Calu3 (cell line): ENCODE data around the gene ENTPD1. TPM values are rescaled to one million over a fixed set of nuclear protein-coding genes. Genes with fewer than 3 reads are reported as not detected.
"Not testable (repeated sequence)": the region's sequence is repeated elsewhere in the genome, so short reads cannot be mapped to it uniquely, and the experiment has no call there.

Source experiments
- BruUV-seq: library from RNA; stranded (reverse); fragments of 400-500 nt; replicated peaks from 2 replicates; lab custom pipeline; 2021; lab: Mats Ljungman, UMichigan
- CTCF ChIA-PET: fragments of 300-600 bp; sonication (Branson Sonifier 250); formaldehyde crosslinking; loops from one replicate; lab custom pipeline; 2022; ENCODE audit warnings: antibody characterized with exemption; lab: Charles Lee
- DNase-seq: peaks from one replicate; pipeline ENCODE4 v3.0.0; 2022
- H3K27ac Mint-ChIP-seq: one replicate; pipeline ENCODE4 v1.8.0; 2022; ENCODE audit warnings: mixed read lengths; ENCODE audit not compliant: unreplicated experiment
- H3K27me3 Mint-ChIP-seq: one replicate; pipeline ENCODE4 v1.8.0; 2022; ENCODE audit warnings: mixed read lengths; ENCODE audit not compliant: unreplicated experiment
- H3K36me3 Mint-ChIP-seq: one replicate; pipeline ENCODE4 v1.8.0; 2022; ENCODE audit warnings: mild to moderate bottlenecking, moderate library complexity, mixed read lengths; ENCODE audit not compliant: insufficient read depth, unreplicated experiment
- H3K4me1 Mint-ChIP-seq: one replicate; pipeline ENCODE4 v1.8.0; 2022; ENCODE audit warnings: mild to moderate bottlenecking, low read depth, mixed read lengths; ENCODE audit not compliant: unreplicated experiment
- H3K4me3 Mint-ChIP-seq: one replicate; pipeline ENCODE4 v1.8.0; 2022; ENCODE audit warnings: mild to moderate bottlenecking, low read depth, moderate library complexity, mixed read lengths; ENCODE audit not compliant: unreplicated experiment
- H3K9me3 Mint-ChIP-seq: one replicate; pipeline ENCODE4 v1.8.0; 2022; ENCODE audit warnings: low read depth, mixed read lengths; ENCODE audit not compliant: unreplicated experiment
- intact Hi-C: fragments of 100-400 bp; cut with micrococcal nuclease; formaldehyde crosslinking; loops from one replicate; pipeline ENCODE4 v1.10.0; 2022; ENCODE audit not compliant: unreplicated experiment
- total RNA-seq: library from RNA; stranded (reverse); gene quantifications from 2 replicates; pipeline ENCODE4 v1.2.3, GENCODE V29; 2022
- TF ChIP-seq, protein P1 (sequence below): fragments of 200-600 bp; IDR thresholded peaks from one replicate; pipeline ENCODE4 v1.8.0; 2022; ENCODE audit warnings: antibody characterized with exemption; ENCODE audit not compliant: unreplicated experiment

Gene ENTPD1
- total RNA-seq, 1 experiment from 2014 or later, result 0.92 TPM

DNA sequence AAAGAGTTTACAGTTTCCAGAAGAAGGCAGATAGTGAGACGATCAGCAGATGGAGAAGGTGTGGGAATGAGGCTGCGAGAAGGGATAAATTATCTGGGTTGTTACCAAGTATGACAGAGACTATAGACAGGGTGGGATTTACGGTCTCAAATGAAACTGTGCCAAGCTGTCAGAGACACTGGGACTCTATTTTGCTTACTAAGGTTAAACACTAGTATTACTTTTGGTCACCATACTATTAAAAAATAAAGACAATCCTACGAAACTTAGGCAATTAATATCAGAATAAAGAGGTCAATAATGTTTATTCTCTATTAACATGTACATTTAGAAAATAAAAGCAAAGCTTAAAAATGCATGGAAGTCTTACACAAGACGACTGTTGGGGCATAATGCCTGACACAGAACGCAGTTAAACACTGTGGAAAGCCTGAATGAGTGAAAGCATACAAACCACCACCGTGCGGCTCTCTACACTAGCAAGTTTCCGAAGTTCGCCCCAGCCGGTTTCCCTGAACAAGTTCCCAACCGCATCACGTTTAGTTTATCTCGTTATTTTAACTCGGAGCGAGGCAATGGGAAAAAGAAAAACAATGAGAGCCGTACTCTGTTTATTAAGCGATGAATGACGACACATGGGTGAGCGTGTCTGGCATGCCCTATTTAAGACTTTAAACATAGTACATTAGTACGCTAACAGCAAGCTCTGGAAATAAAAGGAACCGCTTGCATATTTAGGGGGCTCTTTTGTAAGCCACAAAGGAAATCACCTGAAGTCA, 150.9 kb downstream of the ENTPD1 start:
- peak overlapping the region; percentile 89 for H3K4me3 Mint-ChIP-seq
- no TSS peak for BruUV-seq
- TF ChIP-seq, protein P1, sequence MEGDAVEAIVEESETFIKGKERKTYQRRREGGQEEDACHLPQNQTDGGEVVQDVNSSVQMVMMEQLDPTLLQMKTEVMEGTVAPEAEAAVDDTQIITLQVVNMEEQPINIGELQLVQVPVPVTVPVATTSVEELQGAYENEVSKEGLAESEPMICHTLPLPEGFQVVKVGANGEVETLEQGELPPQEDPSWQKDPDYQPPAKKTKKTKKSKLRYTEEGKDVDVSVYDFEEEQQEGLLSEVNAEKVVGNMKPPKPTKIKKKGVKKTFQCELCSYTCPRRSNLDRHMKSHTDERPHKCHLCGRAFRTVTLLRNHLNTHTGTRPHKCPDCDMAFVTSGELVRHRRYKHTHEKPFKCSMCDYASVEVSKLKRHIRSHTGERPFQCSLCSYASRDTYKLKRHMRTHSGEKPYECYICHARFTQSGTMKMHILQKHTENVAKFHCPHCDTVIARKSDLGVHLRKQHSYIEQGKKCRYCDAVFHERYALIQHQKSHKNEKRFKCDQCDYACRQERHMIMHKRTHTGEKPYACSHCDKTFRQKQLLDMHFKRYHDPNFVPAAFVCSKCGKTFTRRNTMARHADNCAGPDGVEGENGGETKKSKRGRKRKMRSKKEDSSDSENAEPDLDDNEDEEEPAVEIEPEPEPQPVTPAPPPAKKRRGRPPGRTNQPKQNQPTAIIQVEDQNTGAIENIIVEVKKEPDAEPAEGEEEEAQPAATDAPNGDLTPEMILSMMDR, result no peak
- peaks cover 11% of the 10 kb centered on the region for H3K36me3 Mint-ChIP-seq
- H3K27ac Mint-ChIP-seq, result no peak overlapping the region
- H3K9me3 Mint-ChIP-seq, result no peaks in the 10 kb centered on the region
- H3K27me3 Mint-ChIP-seq, result no peaks in the 10 kb centered on the region
- intact Hi-C loops, result no loop called here
- CTCF ChIA-PET, result interaction anchor here (1.0 kb wide), 1 partner anchor 213 kb away, joined by 5 read pairs; the partner anchor contains the start of gene TCTN3
- DNase-seq, result peak; percentile 18
- H3K4me1 Mint-ChIP-seq, result peaks cover 8% of the 10 kb centered on the region

DNA sequence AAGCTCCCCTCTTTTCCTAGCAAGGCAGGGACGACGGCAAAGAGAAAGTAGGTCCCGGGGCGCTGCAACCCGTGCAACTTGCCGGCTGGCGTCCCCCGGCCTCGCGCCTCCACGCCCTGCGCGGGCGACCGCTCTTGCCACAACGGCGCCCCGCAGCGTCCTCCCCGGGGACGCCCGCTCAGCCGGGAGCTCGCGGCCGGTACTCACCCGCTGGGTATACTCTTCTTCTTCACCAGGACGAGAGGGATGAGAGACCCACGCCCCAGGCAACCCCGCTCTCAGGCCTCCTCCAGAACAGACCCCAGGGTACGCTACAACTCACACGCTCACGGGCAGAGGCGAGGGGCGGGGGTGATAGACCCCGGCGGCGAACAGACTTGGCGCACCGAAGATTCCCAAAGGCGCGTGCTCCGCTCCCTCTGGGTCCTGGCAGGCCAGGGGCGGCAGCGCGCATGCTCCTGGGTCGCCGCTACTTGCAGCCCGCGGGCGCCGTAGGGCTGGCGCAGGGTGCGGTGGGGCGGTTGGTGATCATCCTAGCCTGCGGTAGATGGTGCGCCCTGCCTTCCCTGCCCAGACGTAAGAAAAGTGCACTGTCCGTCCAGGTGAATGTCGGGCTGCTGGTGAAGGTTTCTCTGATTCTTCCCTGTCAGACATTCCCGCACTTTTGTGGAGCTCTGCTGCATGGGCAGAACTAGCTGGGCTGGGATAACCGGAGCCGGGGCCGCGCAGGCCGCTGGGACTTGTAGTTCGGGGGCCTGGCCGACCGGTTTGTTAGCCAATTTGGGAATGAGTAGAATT, 151.7 kb downstream of the ENTPD1 start, which contains the start of gene CC2D2B:
CC2D2B (plus strand) TSS at position 520 of the 798 bp plus-strand sequence. CDS start 3,349 bp downstream, outside the sequence.
- TF ChIP-seq, protein P1, result no peak
- Mint-ChIP-seq H3K27ac (no peak within 1 kb of the TSS), H3K27me3 (no peaks in the 10 kb centered on the region), H3K4me1 (peaks cover 8% of the 10 kb centered on the region), H3K36me3 (peaks cover 11% of the 10 kb centered on the region), H3K4me3 (peak within 1 kb of the TSS; percentile 89), H3K9me3 (no peaks in the 10 kb centered on the region)
- CTCF ChIA-PET, result interaction anchor here (1.0 kb wide), 1 partner anchor 214 kb away, joined by 5 read pairs; the partner anchor contains the start of gene TCTN3
- BruUV-seq, result TSS peak; percentile 22
- intact Hi-C loops, result no loop called here
- DNase-seq, result peak; percentile 76

DNA sequence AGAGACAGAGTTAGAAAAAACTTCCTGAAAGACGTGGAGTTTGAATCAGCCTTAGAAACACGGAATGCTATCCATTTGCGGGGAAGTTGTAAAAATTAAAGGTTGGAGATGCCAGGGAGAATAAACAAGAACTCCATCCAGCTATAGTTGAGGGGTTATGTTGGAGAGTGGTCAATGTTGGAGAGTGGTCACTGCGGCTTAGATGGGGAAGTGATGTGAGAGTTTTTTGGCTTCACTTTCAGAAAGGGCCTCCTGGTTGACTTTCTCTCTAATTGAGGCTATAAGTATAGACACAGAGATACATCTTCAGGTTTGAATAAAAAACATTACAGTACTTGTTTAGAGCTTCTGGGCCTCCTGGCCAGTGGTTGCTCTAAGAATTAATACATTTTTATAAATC, 152.5 kb downstream of the ENTPD1 start:
- Mint-ChIP-seq H3K9me3 (no peaks in the 10 kb centered on the region), H3K36me3 (peaks cover 11% of the 10 kb centered on the region), H3K4me3 (peak overlapping the region; percentile 89), H3K4me1 (peaks cover 8% of the 10 kb centered on the region), H3K27me3 (peaks cover under 1% of the 10 kb centered on the region), H3K27ac (no peak overlapping the region)
- no TSS peak for BruUV-seq
- intact Hi-C loops, result no loop called here
- DNase-seq, result no peak
- CTCF ChIA-PET, result no interaction called here
- TF ChIP-seq, protein P1, result no peak

DNA sequence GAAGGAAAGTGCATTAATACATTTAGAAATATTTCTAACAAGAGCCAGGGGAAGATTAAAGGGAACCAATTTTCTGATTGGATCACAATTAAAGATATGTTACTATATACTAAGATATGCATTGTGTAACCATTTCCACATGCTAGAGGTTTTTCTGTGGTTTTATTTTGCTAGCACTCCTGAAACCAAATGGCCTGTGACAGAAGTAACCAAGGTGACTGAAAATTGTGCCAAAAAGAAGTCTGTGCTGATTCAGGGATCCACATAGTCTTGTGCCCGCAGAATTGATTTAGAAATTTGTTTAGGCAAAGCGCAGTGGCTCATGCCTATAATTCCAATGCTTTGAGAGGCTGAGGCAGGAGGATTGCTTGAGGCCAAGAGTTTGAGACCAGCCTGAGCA, 153.6 kb downstream of the ENTPD1 start:
- H3K27ac Mint-ChIP-seq, result no peak overlapping the region
- peaks cover 8% of the 10 kb centered on the region for H3K4me1 Mint-ChIP-seq
- H3K9me3 Mint-ChIP-seq, result no peaks in the 10 kb centered on the region
- DNase-seq, result no peak
- BruUV-seq, result no TSS peak
- intact Hi-C loops, result no loop called here
- CTCF ChIA-PET, result no interaction called here
- H3K27me3 Mint-ChIP-seq, result peaks cover 12% of the 10 kb centered on the region
- peaks cover 11% of the 10 kb centered on the region for H3K36me3 Mint-ChIP-seq
- TF ChIP-seq, protein P1, result no peak
- no peak overlapping the region for H3K4me3 Mint-ChIP-seq

DNA sequence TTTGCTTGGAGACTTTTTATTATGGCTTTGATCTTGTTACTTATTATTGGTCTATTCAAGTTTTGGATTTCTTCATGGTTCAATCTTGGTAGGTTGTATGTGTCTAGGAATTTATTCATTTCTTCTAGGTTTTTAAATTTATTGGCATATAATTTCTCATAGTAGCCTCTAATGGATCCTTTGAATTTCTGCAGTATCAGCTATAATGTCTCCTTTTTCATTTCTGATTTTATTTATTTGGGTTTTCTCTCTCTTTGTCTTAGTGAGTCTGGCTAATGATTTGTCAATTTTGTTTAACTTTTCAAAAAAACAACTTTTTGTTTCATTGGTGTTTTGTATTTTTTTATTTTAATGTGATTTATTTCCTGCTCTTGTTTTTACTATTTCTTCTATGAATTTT, 160.1 kb downstream of the ENTPD1 start:
- intact Hi-C loops, BruUV-seq, H3K36me3 Mint-ChIP-seq, H3K4me1 Mint-ChIP-seq, H3K9me3 Mint-ChIP-seq, DNase-seq, H3K27ac Mint-ChIP-seq, H3K4me3 Mint-ChIP-seq, CTCF ChIA-PET: not testable (repeated sequence)
- peaks cover 15% of the 10 kb centered on the region for H3K27me3 Mint-ChIP-seq
